Glomerular endothelial cell (primary cell): ENCODE results near the gene PIP. TPM values are rescaled to one million over a fixed set of nuclear protein-coding genes. Genes with fewer than 3 reads are reported as not detected.
"Not testable (repeated sequence)": the region's sequence is repeated elsewhere in the genome, so short reads cannot be mapped to it uniquely, and the experiment has no call there.

Experiments
- DNase-seq: peaks from one replicate; pipeline ENCODE4 v3.0.0-alpha.2; 2011; ENCODE audit warnings: low read depth, low spot score; ENCODE audit errors: extremely low read depth
- total RNA-seq: library from RNA; depleted of rRNA; stranded (reverse); fragments of >200 nt; gene quantifications from 2 replicates; pipeline ENCODE4 v1.2.3, GENCODE V29; 2015

Gene PIP
- total RNA-seq, 1 donor from 2014 or later = not detected

DNA sequence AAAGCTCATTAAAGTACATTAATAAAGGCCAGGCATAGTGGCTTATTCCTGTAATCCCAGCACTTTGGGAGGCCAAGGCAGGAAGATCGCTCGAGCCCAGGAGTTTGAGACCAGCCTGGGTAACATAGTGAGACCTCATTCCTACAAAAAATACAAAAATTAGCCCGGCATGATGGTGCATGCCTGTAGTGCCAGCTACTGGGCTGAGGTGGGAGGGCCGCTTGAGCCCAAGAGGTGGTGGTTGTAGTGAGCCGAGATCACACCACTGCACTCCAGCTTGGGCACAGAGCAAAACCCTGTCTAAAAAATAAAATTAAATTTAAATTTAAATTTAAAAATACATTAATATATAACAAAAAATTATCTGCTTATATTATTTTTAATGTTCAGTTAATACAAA, 44.3 kb downstream of the PIP start:
- DNase-seq = no peak

DNA sequence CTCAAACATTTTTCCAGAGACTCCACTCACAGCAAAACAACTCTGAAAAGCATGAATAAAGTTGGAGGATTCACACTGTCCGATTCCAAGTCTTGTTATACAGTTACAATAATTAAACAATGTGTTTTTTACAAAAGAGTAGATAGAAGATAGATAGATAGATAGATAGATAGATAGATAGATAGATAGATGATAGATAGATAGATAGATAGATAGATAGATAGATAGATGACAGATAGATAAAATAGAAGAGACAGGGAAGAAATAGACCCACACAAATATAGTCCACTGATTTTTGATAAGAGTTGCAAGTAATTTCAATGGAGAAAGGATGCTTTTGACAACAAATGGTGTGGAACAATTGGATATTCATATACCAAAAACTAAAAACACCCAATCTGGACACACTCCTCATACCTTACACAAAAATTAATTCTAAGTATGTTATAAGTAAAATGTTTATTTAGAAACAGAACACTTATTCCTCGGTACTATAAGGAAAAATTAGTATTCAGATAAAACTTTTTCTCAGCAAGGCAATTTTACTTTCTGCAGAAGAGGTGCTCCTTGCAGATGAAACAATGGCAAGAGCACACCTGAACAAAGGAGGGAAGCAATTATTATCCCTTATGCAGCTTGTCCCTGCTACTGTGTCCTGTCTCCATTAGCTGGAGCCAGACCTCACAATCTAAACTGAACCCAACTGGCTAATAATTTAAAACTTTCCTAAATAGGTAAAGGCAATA, 45.7 kb downstream of the PIP start:
- no peak for DNase-seq

DNA sequence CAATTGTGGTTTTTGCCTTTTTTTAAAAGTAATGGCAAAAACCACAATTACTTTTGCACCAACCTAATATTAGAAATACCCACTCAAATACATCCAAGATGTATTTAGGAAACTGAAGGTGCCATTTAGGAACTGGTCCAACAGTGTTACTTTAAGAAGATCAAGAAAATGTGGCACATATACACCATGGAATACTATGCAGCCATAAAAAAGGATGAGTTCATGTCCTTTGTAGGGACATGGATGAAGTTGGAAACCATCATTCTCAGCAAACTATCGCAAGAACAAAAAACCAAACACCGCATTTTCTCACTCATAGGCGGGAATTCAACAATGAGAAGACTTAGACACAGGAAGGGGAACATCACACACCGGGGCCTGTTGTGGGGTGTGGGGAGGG, 48.9 kb downstream of the PIP start:
- DNase-seq = not testable (repeated sequence)

DNA sequence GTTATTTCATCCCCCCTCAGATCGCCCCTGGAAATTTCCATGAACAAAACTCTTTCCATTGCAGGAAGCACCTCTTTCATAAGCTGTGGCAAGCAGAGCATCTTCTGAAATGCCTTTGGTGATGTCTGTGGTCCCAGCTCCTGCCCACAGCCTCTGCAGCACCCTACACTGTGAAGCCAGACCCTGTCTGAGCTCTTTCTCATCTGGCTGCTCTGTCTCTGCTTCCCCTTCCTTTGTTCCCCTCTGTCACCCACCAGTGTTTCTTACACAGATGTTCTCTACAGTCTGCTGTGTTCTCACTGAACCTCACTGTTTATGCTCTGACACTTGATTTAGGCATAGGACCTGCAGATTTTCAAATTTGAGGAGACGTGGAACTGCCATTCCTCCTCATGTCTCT, 49.5 kb downstream of the PIP start:
- DNase-seq = no peak

DNA sequence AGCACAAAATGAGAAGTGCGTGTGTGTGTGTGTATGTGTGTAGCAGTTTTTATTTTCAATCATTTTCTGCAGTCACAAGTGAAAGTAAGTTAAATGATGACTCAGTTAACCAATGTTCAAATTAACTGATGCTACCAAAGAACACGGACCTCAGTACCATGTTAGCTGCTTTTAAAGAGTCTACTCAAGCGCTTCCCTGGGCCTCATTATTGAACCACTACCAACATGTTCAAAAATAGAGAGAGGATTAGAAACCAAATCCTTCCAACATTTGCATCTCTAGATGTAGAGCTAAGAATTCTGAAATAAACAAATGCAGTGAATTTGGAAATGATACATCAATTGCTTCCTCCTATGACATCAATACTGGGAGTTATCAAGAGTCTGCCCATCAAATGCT, 51.1 kb downstream of the PIP start, which contains the start of gene TAS2R39:
Gene TAS2R39 (plus strand): TSS at position 396 of the 400 bp plus-strand sequence. CDS start 0 bp downstream, at position 396.
- no peak for DNase-seq

DNA sequence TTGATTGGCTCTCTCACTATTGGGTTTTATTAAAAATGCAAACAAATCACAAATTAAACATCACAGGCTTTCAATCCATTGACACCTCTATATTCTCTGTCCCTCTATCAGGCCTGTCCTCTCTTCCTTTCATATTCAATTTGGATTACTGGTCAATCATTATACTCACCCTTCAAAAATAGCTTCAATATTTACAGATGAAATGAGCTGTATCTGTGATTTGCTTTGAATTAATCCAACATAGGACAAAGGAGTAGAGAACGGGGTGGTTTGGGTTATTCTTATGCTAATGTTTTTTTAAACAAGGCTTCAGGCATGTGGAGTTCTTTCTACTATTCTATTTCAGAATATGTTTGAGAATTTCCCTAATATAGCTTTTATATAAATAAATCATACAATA, 53.7 kb downstream of the PIP start:
- no peak for DNase-seq

DNA sequence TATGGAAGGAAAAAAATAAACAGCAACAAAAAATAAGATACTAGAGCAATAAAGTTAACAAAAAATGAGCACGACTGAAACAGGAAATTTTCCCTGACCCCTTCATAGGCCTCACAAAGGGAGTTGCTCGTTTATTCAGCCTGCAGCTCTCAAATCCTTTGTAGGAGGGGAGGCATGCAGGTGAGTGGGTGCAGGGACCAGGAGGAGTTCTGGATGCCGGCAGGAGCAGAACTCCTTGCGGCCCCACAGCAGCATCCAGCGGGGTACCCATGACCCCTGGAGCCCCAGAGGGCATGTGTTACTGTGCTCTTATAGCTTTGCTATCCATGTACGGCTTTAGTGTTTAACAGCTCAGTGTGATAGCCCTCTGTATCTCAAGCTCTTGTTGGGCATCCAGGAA, 57.1 kb downstream of the PIP start:
- no peak for DNase-seq

Other genes with a start within 250 kb of the PIP start
- gene TRPV6, start 246.3 kb upstream of the PIP start, total RNA-seq = not detected in 2 replicates
- gene TRPV5, start 198.3 kb upstream of the PIP start, total RNA-seq = not detected in 2 replicates
- not detected in 2 replicates for gene LLCFC1, start 192.6 kb upstream of the PIP start, total RNA-seq
- 0.18 TPM in 1 of 2 replicates, not detected in the other for gene KEL, start 169.7 kb upstream of the PIP start, total RNA-seq
- 0.18 TPM in 1 of 2 replicates, not detected in the other for gene OR9A2, start 104.9 kb upstream of the PIP start, total RNA-seq
- gene OR6V1, start 79.7 kb upstream of the PIP start, total RNA-seq = not detected in 2 replicates
- gene TAS2R39, start 51.3 kb downstream of the PIP start, total RNA-seq = not detected in 2 replicates
- gene TAS2R40, start 90.0 kb downstream of the PIP start, total RNA-seq = not detected in 2 replicates
- gene GSTK1, start 131.4 kb downstream of the PIP start, total RNA-seq = 141 and 171 TPM in 2 replicates
- gene TMEM139, start 152.9 kb downstream of the PIP start, total RNA-seq = 0.82 and 1.1 TPM in 2 replicates
- 12.4 and 19.7 TPM in 2 replicates for gene CASP2, start 156.3 kb downstream of the PIP start, total RNA-seq
- not detected in 2 replicates for gene CLCN1, start 184.0 kb downstream of the PIP start, total RNA-seq
- 0.53 and 1.6 TPM in 2 replicates for gene FAM131B, start 230.6 kb downstream of the PIP start, total RNA-seq
- 270 and 344 TPM in 2 replicates for gene ZYX, start 249.3 kb downstream of the PIP start, total RNA-seq